Measurements from ENCODE around the gene G3BP1. TPM values are rescaled to one million over a fixed set of nuclear protein-coding genes. Genes with fewer than 3 reads are reported as not detected.

The G3BP1 gene
- polyA plus RNA-seq, 1 donor: 90.6 TPM

Other genes starting within 250 kb of the G3BP1 start
- gene FAT2, start 180.6 kb upstream of the G3BP1 start, polyA plus RNA-seq (ENCODE audit: insufficient read length): 0.66 TPM
- 3,722 TPM for gene SPARC, start 85.0 kb upstream of the G3BP1 start, polyA plus RNA-seq (ENCODE audit: insufficient read length)
- gene ATOX1, start 13.3 kb upstream of the G3BP1 start, polyA plus RNA-seq (ENCODE audit: insufficient read length): 44.0 TPM
- not detected for gene GLRA1, start 152.9 kb downstream of the G3BP1 start, polyA plus RNA-seq (ENCODE audit: insufficient read length)

All from hindlimb muscle (tissue), 1 donor.